Calu3 (cell line): Measurements from ENCODE around the gene RPS28. TPM values are rescaled to one million over a fixed set of nuclear protein-coding genes. Genes with fewer than 3 reads are reported as not detected.

Experiments used
- BruUV-seq: library from RNA; stranded (reverse); fragments of 400-500 nt; replicated peaks from 2 replicates; lab custom pipeline; 2021; lab: Mats Ljungman, UMichigan
- CTCF ChIA-PET: fragments of 300-600 bp; sonication (Branson Sonifier 250); formaldehyde crosslinking; loops from one replicate; lab custom pipeline; 2022; ENCODE audit warnings: antibody characterized with exemption; lab: Charles Lee
- DNase-seq: peaks from one replicate; pipeline ENCODE4 v3.0.0; 2022
- H3K27ac Mint-ChIP-seq: one replicate; pipeline ENCODE4 v1.8.0; 2022; ENCODE audit warnings: mixed read lengths; ENCODE audit not compliant: unreplicated experiment
- H3K27me3 Mint-ChIP-seq: one replicate; pipeline ENCODE4 v1.8.0; 2022; ENCODE audit warnings: mixed read lengths; ENCODE audit not compliant: unreplicated experiment
- H3K36me3 Mint-ChIP-seq: one replicate; pipeline ENCODE4 v1.8.0; 2022; ENCODE audit warnings: mild to moderate bottlenecking, moderate library complexity, mixed read lengths; ENCODE audit not compliant: insufficient read depth, unreplicated experiment
- H3K4me1 Mint-ChIP-seq: one replicate; pipeline ENCODE4 v1.8.0; 2022; ENCODE audit warnings: mild to moderate bottlenecking, low read depth, mixed read lengths; ENCODE audit not compliant: unreplicated experiment
- H3K4me3 Mint-ChIP-seq: one replicate; pipeline ENCODE4 v1.8.0; 2022; ENCODE audit warnings: mild to moderate bottlenecking, low read depth, moderate library complexity, mixed read lengths; ENCODE audit not compliant: unreplicated experiment
- H3K9me3 Mint-ChIP-seq: one replicate; pipeline ENCODE4 v1.8.0; 2022; ENCODE audit warnings: low read depth, mixed read lengths; ENCODE audit not compliant: unreplicated experiment
- intact Hi-C: fragments of 100-400 bp; cut with micrococcal nuclease; formaldehyde crosslinking; loops from one replicate; pipeline ENCODE4 v1.10.0; 2022; ENCODE audit not compliant: unreplicated experiment
- total RNA-seq: library from RNA; stranded (reverse); gene quantifications from 2 replicates; pipeline ENCODE4 v1.2.3, GENCODE V29; 2022
- TF ChIP-seq, protein P1 (sequence below): fragments of 200-600 bp; IDR thresholded peaks from one replicate; pipeline ENCODE4 v1.8.0; 2022; ENCODE audit warnings: antibody characterized with exemption; ENCODE audit not compliant: unreplicated experiment

RPS28 gene
- total RNA-seq, 1 experiment from 2014 or later: 565 TPM

DNA sequence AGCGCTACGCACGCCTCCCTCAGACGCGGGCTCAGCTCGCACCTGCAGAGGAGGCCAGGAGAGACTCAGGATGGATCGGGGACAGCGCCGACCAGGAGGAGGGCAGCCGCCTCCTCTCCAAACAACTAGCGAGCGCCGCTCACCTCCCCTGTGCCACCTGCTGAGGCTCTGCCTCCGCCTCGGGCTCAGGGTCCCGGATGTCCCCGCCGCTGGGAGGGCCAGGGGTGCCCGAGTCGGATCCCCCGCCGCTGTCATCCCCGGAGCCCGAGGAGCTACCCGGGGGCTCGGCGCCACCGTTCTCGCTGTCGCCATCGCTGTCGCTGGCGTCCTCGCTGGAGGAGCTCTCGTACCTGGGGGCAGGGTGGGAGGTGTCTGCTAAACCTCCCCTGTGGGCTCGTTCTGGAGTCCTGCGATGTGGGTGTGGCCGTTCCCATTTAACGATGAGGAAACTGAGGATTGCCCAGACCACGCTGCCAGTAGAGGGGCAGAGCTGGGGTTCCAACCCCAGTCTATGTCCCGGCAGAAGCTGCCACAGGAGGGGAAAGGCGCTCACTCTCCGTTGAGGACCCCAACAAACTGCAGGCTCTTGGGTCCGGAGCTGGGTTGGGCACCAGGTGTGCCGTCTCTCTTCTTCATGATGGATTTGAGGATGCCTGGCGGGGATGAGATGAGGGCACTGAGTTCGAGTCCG is 12.6 kb downstream of the RPS28 start:
- Mint-ChIP-seq H3K4me3 (no peak overlapping the region), H3K4me1 (no peaks in the 10 kb centered on the region), H3K27ac (no peak overlapping the region), H3K9me3 (no peaks in the 10 kb centered on the region), H3K27me3 (peaks cover 25% of the 10 kb centered on the region), H3K36me3 (peaks cover 5% of the 10 kb centered on the region)
- TF ChIP-seq, protein P1, sequence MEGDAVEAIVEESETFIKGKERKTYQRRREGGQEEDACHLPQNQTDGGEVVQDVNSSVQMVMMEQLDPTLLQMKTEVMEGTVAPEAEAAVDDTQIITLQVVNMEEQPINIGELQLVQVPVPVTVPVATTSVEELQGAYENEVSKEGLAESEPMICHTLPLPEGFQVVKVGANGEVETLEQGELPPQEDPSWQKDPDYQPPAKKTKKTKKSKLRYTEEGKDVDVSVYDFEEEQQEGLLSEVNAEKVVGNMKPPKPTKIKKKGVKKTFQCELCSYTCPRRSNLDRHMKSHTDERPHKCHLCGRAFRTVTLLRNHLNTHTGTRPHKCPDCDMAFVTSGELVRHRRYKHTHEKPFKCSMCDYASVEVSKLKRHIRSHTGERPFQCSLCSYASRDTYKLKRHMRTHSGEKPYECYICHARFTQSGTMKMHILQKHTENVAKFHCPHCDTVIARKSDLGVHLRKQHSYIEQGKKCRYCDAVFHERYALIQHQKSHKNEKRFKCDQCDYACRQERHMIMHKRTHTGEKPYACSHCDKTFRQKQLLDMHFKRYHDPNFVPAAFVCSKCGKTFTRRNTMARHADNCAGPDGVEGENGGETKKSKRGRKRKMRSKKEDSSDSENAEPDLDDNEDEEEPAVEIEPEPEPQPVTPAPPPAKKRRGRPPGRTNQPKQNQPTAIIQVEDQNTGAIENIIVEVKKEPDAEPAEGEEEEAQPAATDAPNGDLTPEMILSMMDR: no peak
- BruUV-seq: no TSS peak
- intact Hi-C loops: no loop called here
- CTCF ChIA-PET: no interaction called here
- DNase-seq: no peak

DNA sequence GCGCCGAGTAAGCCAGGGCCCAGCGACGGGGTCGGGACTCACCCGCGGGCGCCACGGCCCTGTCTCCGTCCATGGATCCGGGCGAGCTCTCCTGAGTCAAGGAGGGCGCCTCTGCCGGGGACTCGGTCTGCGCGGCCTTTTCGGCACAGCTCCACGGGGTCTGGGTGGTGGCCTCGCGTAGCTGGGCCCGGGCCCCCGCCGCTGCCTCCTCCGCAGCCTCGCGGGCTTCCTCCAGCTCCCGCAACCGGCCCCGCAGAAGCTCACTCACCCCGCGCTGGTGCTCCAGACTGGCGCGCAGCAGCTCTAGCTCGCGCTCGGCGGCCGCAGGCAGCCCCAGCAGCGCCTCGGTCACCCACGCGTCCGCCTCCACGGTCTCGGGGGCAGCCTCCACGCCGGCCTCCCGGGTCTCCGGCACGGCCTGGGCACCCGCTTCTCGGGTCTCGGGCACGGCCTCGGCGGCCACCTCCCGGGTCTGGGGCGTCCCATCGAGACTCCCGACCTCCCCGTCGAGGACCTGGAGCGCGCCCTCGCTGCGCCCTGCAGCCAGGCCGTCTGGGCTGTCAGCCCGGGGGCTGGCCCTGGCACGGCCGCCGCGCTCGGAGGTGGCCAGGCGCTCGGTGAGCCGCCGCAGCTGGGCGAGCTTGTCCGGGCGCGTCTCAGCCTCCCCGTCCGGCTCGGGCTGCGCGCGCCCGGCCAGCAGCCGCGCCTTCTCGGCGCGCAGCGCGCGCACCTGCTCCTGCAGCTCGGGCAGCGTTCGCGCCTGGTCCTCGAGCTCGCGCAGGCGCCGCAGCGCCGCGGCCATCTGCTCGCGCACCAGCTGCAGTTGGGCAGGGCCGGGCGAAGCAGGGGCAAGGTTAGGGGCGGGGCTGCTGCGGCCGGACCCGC is 13.4 kb downstream of the RPS28 start:
- no peak overlapping the region for H3K27ac Mint-ChIP-seq
- H3K36me3 Mint-ChIP-seq: peaks cover 5% of the 10 kb centered on the region
- intact Hi-C loops: no loop called here
- CTCF ChIA-PET: interaction anchor here (1.0 kb wide), 1 partner anchor 19 kb away, joined by 3 read pairs; no protein-coding TSS in a partner anchor
- BruUV-seq: no TSS peak
- peaks cover 18% of the 10 kb centered on the region for H3K27me3 Mint-ChIP-seq
- peak overlapping the region; percentile 50 for H3K4me3 Mint-ChIP-seq
- no peaks in the 10 kb centered on the region for H3K9me3 Mint-ChIP-seq
- TF ChIP-seq, protein P1: no peak
- no peaks in the 10 kb centered on the region for H3K4me1 Mint-ChIP-seq
- peak; percentile 68 for DNase-seq

DNA sequence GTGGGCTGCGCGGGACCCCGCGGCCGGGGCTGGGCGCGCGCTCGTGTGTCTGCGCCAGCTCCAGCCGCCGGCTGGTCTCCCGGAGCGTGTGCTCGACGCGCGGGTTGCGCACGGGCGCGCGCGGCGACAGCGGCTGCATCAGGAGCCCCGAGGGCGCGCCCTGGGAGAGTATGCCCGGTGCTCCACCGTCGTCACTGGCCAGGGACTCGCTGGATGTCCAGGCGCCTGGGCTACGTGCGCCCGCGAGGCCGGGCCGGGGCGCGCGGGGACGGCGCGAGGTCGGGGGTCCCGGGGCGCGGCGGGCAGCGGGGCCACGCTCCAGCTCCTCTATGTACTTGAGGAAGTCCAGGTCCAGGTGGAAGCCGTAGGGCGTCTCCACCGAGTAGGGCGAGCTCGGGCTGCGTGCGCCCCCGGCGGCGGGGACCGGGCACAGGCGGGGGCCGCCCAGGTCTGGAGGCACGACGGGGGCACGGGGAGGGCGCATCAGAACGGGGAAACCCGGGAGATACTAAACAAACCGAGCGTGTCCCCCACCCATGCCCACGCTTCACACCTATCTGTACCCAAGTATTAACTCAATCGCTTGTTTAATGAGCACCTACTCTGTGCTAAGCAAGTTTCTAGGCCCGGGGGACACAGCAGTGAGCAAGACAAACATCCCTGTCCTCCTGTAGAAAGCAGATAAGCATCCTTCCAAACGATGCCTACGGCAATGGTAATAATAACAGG is 14.2 kb downstream of the RPS28 start:
- TF ChIP-seq, protein P1: peak; percentile 27
- Mint-ChIP-seq H3K4me3 (peak overlapping the region; percentile 50), H3K4me1 (no peaks in the 10 kb centered on the region), H3K27me3 (peaks cover 18% of the 10 kb centered on the region), H3K36me3 (peaks cover 5% of the 10 kb centered on the region), H3K9me3 (no peaks in the 10 kb centered on the region), H3K27ac (no peak overlapping the region)
- DNase-seq: peak; percentile 51
- no TSS peak for BruUV-seq
- intact Hi-C loops: no loop called here
- CTCF ChIA-PET: interaction anchor here (1.0 kb wide), 1 partner anchor 18 kb away, joined by 3 read pairs; no protein-coding TSS in a partner anchor

DNA sequence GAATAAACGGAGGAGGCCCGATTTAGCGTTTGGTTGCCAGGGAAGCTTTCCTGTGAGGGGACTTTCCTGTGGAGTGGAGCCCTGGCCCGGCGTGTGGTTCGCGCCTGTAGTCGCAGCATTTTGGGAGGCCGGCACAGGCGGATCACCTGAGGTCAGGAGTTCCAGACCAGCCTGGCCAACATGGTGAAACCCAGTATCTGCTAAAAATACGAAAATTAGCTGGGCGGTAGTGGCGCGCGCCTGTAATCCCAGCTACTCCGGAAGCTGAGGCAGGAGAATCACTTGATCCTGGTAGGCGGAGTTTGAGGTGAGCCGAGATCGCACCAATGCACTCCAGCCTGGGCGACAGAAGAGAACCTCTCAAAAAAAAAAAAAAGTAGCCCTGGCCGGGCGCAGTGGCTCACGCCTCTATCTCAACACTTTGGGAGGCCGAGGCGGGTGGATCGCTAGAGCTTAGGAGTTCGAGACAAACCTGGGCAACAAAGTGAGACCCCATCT is 14.8 kb downstream of the RPS28 start:
- Mint-ChIP-seq H3K4me3 (no peak overlapping the region), H3K4me1 (no peaks in the 10 kb centered on the region), H3K27me3 (peaks cover 22% of the 10 kb centered on the region), H3K36me3 (peaks cover 5% of the 10 kb centered on the region), H3K27ac (no peak overlapping the region), H3K9me3 (no peaks in the 10 kb centered on the region)
- CTCF ChIA-PET: interaction anchor here (0.7 to 1.0 kb wide), 3 partner anchors 18 to 105 kb away, joined by 3 to 4 read pairs (median 3); no protein-coding TSS in a partner anchor
- intact Hi-C loops: no loop called here
- DNase-seq: no peak
- no TSS peak for BruUV-seq
- TF ChIP-seq, protein P1: no peak
